Sigmoid colon (tissue), 7 donors: ENCODE data around the gene KCNIP3. TPM values are rescaled to one million over a fixed set of nuclear protein-coding genes. Genes with fewer than 3 reads are reported as not detected.

Experiments
- DNase-seq: peaks from one replicate; pipeline ENCODE4 v3.0.0-alpha.2; 2019
- H3K27ac ChIP-seq, 4 donors: fragments of 200-600 bp; sonication (generic); one replicate each; pipeline ENCODE4 v1.5.1; 2016 to 2019; ENCODE audit warnings: mild to moderate bottlenecking in 1 of 4
- H3K27me3 ChIP-seq, 3 donors: fragments of 200-600 bp; sonication (generic); one replicate each; pipeline ENCODE4 v1.5.1; 2019; ENCODE audit warnings: mild to moderate bottlenecking in 1 of 3
- H3K36me3 ChIP-seq, 4 donors: fragments of 200-600 bp; sonication (generic); one replicate each; pipeline ENCODE4 v1.5.1; 2016 to 2019
- H3K4me1 ChIP-seq, 4 donors: fragments of 200-600 bp; sonication (generic); one replicate each; pipeline ENCODE4 v1.5.1; 2017 to 2019
- H3K4me3 ChIP-seq, 4 donors: fragments of 200-600 bp; sonication (generic); one replicate each; pipeline ENCODE4 v1.5.1; 2017 to 2019; ENCODE audit warnings: mild to moderate bottlenecking in 2 of 4, moderate library complexity in 1 of 4
- H3K9me3 ChIP-seq, 4 donors: fragments of 200-600 bp in 3 of 4; sonication (generic) in 3 of 4; one replicate each; pipeline versions ENCODE4 v1.5.1 to v1.6.1; 2013 to 2019
- EP300 ChIP-seq, 4 donors: sonication (generic); formaldehyde crosslinking; IDR thresholded peaks; one replicate each; pipeline ENCODE4 v1.6.1; 2017; ENCODE audit warnings: antibody characterized with exemption in 4 of 4
- POLR2A ChIP-seq, 2 donors: fragments of 450-650 bp; IDR thresholded peaks; one replicate each; pipeline ENCODE4 v1.6.1; 2016; ENCODE audit warnings: antibody characterized with exemption in 2 of 2, mild to moderate bottlenecking in 2 of 2, moderate library complexity in 2 of 2
- POLR2AphosphoS5 ChIP-seq, 4 donors: sonication (generic); formaldehyde crosslinking; IDR thresholded peaks; one replicate each; pipeline ENCODE4 v1.6.1; 2017; ENCODE audit warnings: antibody characterized with exemption in 4 of 4
- WGBS, 2 donors: extraction: QIAGEN DNeasy Blood & Tissue Kit; methylation state at CpG; one replicate each; pipeline ENCODE4 v1.1.7; 2013; 5-methylcytosine and 5-hydroxymethylcytosine counted together
- intact Hi-C: fragments of 100-400 bp; cut with DNase I; formaldehyde crosslinking; loops from one replicate; pipeline ENCODE4 v1.15.1; 2023
- polyA plus RNA-seq, 3 donors: library from polyadenylated mRNA; stranded (reverse); fragments of 200-250 nt; gene quantifications; one replicate each; pipeline ENCODE4 v1.2.3, GENCODE V29; 2013
- total RNA-seq, 4 donors: library from RNA; depleted of rRNA; stranded (reverse); fragments of >200 nt; gene quantifications; one replicate each; pipeline ENCODE4 v1.1.0, GENCODE V29; 2016
- TF ChIP-seq, protein P1 (sequence below), 4 experiments: fragments of 450-650 bp in 3 of 4; fragments of 200-600 bp in 1 of 4; IDR thresholded peaks; one replicate each; pipeline ENCODE4 v1.5.1; 2016 to 2019; ENCODE audit warnings: antibody characterized with exemption in 4 of 4, mild to moderate bottlenecking in 3 of 4, moderate library complexity in 2 of 4
- donor health status: healthy with polysubstance abuse.
- donor health status: Bipolar disorder and iron deficiency.
- donor health status: healthy.

The KCNIP3 gene
- total and polyA plus RNA-seq, 7 donors, result 1.8 to 23.8 (median 11.8) TPM

DNA sequence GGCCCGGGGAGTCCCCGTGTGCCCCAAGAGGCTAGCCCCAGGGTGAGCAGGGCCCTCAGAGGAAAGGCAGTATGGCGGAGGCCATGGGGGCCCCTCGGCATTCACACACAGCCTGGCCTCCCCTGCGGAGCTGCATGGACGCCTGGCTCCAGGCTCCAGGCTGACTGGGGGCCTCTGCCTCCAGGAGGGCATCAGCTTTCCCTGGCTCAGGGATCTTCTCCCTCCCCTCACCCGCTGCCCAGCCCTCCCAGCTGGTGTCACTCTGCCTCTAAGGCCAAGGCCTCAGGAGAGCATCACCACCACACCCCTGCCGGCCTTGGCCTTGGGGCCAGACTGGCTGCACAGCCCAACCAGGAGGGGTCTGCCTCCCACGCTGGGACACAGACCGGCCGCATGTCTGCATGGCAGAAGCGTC lies 88.4 kb downstream of the KCNIP3 start:
- DNase-seq, result peak; percentile 47
- H3K27ac ChIP-seq, result no peak overlapping the region
- intact Hi-C loops, result loop anchor here (5.0 kb wide), 1 partner anchor 38 kb away; no protein-coding TSS in a partner anchor

DNA sequence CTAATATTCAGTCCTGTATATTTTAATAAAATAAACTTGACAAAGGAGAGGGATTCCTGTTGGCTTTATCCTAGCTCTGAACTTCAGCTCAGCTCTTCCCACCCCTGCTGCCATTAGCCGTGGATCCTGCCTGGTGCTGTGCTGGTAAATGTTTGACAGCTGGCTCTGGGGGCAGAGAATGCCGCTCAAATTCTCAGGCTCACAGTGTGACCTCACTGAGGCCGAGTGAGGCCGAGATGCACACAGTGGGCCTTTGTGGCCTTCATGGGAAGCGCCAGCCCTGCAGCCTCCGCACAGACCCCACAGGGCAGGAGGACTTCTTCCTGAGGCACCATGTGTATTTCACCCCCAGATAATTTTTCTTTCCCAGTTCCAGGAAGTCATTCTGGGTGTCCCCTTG lies 88.9 kb downstream of the KCNIP3 start:
- TF ChIP-seq POLR2A (IDR thresholded peaks at IDR 0.05), result no peak
- no peak for TF ChIP-seq POLR2AphosphoS5 (IDR thresholded peaks at IDR 0.05)
- TF ChIP-seq, protein P1, sequence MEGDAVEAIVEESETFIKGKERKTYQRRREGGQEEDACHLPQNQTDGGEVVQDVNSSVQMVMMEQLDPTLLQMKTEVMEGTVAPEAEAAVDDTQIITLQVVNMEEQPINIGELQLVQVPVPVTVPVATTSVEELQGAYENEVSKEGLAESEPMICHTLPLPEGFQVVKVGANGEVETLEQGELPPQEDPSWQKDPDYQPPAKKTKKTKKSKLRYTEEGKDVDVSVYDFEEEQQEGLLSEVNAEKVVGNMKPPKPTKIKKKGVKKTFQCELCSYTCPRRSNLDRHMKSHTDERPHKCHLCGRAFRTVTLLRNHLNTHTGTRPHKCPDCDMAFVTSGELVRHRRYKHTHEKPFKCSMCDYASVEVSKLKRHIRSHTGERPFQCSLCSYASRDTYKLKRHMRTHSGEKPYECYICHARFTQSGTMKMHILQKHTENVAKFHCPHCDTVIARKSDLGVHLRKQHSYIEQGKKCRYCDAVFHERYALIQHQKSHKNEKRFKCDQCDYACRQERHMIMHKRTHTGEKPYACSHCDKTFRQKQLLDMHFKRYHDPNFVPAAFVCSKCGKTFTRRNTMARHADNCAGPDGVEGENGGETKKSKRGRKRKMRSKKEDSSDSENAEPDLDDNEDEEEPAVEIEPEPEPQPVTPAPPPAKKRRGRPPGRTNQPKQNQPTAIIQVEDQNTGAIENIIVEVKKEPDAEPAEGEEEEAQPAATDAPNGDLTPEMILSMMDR (IDR thresholded peaks at IDR 0.05), result no peak
- TF ChIP-seq EP300 (IDR thresholded peaks at IDR 0.05), result no peak
- H3K9me3 ChIP-seq, result no peaks in the 10 kb centered on the region
- no peak for DNase-seq
- H3K4me3 ChIP-seq, result no peak overlapping the region
- H3K27me3 ChIP-seq, result peaks cover 0 to 7% (median 0%) of the 10 kb centered on the region in 3 donors
- WGBS, 2 donors, result 92 to 94% methylated on average over 6 of the region's 6 CpGs
- H3K4me1 ChIP-seq, result peaks cover 0 to 8% (median 6%) of the 10 kb centered on the region in 4 donors
- intact Hi-C loops, result loop anchor here (5.0 kb wide), 1 partner anchor 39 kb away; no protein-coding TSS in a partner anchor
- H3K27ac ChIP-seq, result no peak overlapping the region
- H3K36me3 ChIP-seq, result no peaks in the 10 kb centered on the region

More for the DNA sequence above, 88.4 kb downstream of the KCNIP3 start:
- Histone ChIP-seq H3K4me1 (peaks cover 0 to 8% (median 6%) of the 10 kb centered on the region in 4 donors), H3K27me3 (peaks cover 0 to 7% (median 0%) of the 10 kb centered on the region in 3 donors), H3K36me3 (no peaks in the 10 kb centered on the region), H3K9me3 (no peaks in the 10 kb centered on the region), H3K4me3 (no peak overlapping the region)
- 86 to 93% methylated on average over 12 of the region's 12 CpGs for WGBS, 2 donors
- TF ChIP-seq POLR2AphosphoS5 (IDR thresholded peaks at IDR 0.05), result no peak

DNA sequence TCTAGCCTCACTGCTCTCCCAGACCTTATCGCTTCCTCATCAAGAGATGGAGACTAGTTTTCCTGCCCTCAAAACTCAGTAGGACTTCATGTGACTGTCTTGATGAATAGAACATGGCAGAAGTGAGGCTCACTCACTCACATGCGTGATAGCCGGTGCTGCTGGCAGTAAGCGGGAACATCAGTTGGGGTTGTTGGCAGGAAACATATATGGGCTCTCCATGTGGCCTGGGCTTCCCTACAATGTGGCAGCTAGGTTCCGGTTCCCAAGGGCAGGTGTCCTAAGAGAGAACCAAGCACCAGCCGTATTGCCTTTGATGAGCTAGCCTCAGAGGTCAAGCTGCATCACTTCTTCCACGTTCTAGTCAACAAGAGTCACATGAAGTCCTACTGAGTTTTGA lies 90.2 kb downstream of the KCNIP3 start:
- no peak for TF ChIP-seq POLR2A (IDR thresholded peaks at IDR 0.05)
- no peak for TF ChIP-seq EP300 (IDR thresholded peaks at IDR 0.05)
- TF ChIP-seq POLR2AphosphoS5 (IDR thresholded peaks at IDR 0.05), result no peak
- TF ChIP-seq, protein P1 (IDR thresholded peaks at IDR 0.05), result no peak

DNA sequence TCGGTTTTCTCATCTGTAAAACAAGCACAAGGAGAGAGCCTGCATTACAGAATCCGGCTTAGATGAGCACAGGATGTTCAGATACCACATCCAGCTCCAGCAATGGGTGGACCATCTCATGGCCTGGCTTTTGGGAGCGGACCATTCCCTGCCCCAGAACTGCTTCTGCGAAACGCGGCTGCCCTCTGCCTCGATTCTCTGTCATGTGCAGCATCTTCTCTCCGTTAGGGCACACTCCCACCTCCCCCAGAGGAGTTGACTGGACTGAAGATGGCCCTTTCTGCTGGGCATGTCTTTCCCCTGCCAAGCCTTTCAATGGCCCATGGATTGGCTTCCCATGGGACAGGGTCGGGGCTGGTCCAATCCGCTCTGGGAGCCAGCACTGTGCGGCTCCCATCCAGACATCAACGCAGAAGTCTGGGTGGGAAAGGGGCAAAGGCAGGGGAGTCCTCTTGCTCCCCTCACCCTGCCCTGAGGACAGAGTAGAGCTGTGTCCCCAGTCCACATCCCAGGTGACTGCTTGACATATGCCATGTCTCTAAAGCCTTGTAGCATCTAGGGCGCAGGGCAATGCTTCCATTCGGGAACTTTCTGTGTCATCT lies 91.0 kb downstream of the KCNIP3 start:
- TF ChIP-seq POLR2AphosphoS5 (IDR thresholded peaks at IDR 0.05) (no peak), EP300 (IDR thresholded peaks at IDR 0.05) (no peak), POLR2A (IDR thresholded peaks at IDR 0.05) (no peak)
- TF ChIP-seq, protein P1 (IDR thresholded peaks at IDR 0.05), result no peak

More for the DNA sequence above, 90.2 kb downstream of the KCNIP3 start:
- H3K9me3 ChIP-seq, result no peaks in the 10 kb centered on the region
- 95% methylated on average over 7 of the region's 7 CpGs for WGBS, 2 donors
- intact Hi-C loops, result loop anchor here (5.0 kb wide), 1 partner anchor 40 kb away; no protein-coding TSS in a partner anchor
- H3K27me3 ChIP-seq, result peaks cover 0 to 7% (median 0%) of the 10 kb centered on the region in 3 donors
- peaks cover 0 to 8% (median 6%) of the 10 kb centered on the region in 4 donors for H3K4me1 ChIP-seq
- no peak overlapping the region for H3K27ac ChIP-seq
- H3K36me3 ChIP-seq, result no peaks in the 10 kb centered on the region
- no peak for DNase-seq
- H3K4me3 ChIP-seq, result no peak overlapping the region

DNA sequence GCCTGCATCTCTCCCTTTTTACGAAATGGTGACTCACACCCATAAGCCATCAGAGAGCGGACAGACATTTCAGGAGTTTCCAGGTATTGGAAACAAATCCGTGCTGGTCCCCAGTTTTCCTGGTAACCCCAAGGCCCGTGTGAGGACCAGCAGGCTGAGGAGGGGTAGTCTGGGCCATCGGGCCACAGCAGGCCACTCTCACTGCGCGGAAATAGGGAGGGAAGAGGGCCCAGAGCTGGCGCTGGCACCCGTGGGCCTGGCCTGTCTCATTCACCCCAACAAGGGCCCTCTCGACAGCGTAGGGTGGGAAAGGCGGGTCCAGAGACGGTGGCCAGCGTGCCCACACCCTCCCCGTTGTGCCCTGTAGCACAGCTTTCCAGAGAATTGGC lies 91.7 kb downstream of the KCNIP3 start:
- Histone ChIP-seq H3K27me3 (peaks cover 0 to 7% (median 0%) of the 10 kb centered on the region in 3 donors), H3K36me3 (no peaks in the 10 kb centered on the region), H3K9me3 (no peaks in the 10 kb centered on the region), H3K27ac (no peak overlapping the region), H3K4me3 (no peak overlapping the region), H3K4me1 (peaks cover 0 to 8% (median 6%) of the 10 kb centered on the region in 4 donors)
- TF ChIP-seq POLR2AphosphoS5 (IDR thresholded peaks at IDR 0.05), result no peak
- no peak for TF ChIP-seq POLR2A (IDR thresholded peaks at IDR 0.05)
- TF ChIP-seq EP300 (IDR thresholded peaks at IDR 0.05), result no peak
- TF ChIP-seq, protein P1 (IDR thresholded peaks at IDR 0.05), result no peak
- WGBS, 2 donors, result 50 to 76% methylated on average over 15 of the region's 15 CpGs
- DNase-seq, result no peak
- intact Hi-C loops, result loop anchor here (5.0 kb wide), 1 partner anchor 42 kb away; no protein-coding TSS in a partner anchor

More for the DNA sequence above, 91.0 kb downstream of the KCNIP3 start:
- no peaks in the 10 kb centered on the region for H3K9me3 ChIP-seq
- DNase-seq, result peak; percentile 41
- H3K27ac ChIP-seq, result no peak overlapping the region
- H3K36me3 ChIP-seq, result no peaks in the 10 kb centered on the region
- WGBS, 2 donors, result 90 to 93% methylated on average over 14 of the region's 14 CpGs
- peaks cover 0 to 8% (median 6%) of the 10 kb centered on the region in 4 donors for H3K4me1 ChIP-seq
- H3K4me3 ChIP-seq, result no peak overlapping the region
- intact Hi-C loops, result loop anchor here (5.0 kb wide), 1 partner anchor 41 kb away; no protein-coding TSS in a partner anchor
- peaks cover 0 to 7% (median 0%) of the 10 kb centered on the region in 3 donors for H3K27me3 ChIP-seq
